Measurements from ENCODE around the gene ARL4D. TPM values are rescaled to one million over a fixed set of nuclear protein-coding genes. Genes with fewer than 3 reads are reported as not detected.
A peak's percentile ranks its signal among the peaks of the same experiment; 100 is the strongest.
"Not testable (repeated sequence)": the region's sequence is repeated elsewhere in the genome, so short reads cannot be mapped to it uniquely, and the experiment has no call there.

The ARL4D gene
- total and polyA plus RNA-seq, 2 of the 8 experiments (the other 6 are each of a cell fraction or from before 2014, with no cell fraction given): 8.4 to 9.2 TPM

- not testable (repeated sequence) for FAIRE-seq; H2AK5ac ChIP-seq (ENCODE audit: low read depth, low read length); DNase-seq (ENCODE audit: low read depth in 1 of 2, low spot score in 2 of 2); H4K20me1 ChIP-seq (replicated peaks in 1 of 2; ENCODE audit: control insufficient read depth in 1 of 2, insufficient read depth in 2 of 2, low read length in 2 of 2); H3K4me3 ChIP-seq (ENCODE audit: extremely low read depth in 1 of 4, insufficient read depth in 2 of 4, low read depth in 3 of 4, low read length in 4 of 4); H3K23ac ChIP-seq (ENCODE audit: insufficient read length); H3K14ac ChIP-seq (ENCODE audit: insufficient read length); H3K79me2 ChIP-seq (ENCODE audit: control insufficient read depth in 1 of 2, insufficient read depth in 2 of 2, low read length in 2 of 2); H3K27ac ChIP-seq (ENCODE audit: low read depth, low read length); H3K4ac ChIP-seq (replicated peaks; ENCODE audit: insufficient read length, low read depth, low read length); H4K5ac ChIP-seq (ENCODE audit: insufficient read length, low read depth, low read length); H3K9ac ChIP-seq (replicated peaks in 1 of 4; ENCODE audit: extremely low read depth in 1 of 4, low read depth in 3 of 4, low read length in 3 of 4); H3K9me3 ChIP-seq (ENCODE audit: insufficient read depth in 2 of 2, low read depth in 1 of 2, low read length in 1 of 2); H3K23me2 ChIP-seq (ENCODE audit: low read depth, low read length); H3K79me1 ChIP-seq (ENCODE audit: low read depth, low read length); H2BK12ac ChIP-seq (ENCODE audit: low read depth, low read length); H3K36me3 ChIP-seq (ENCODE audit: control insufficient read depth in 2 of 4, insufficient read depth in 4 of 4, low read length in 3 of 4); H3K27me3 ChIP-seq (replicated peaks in 1 of 4; ENCODE audit: control insufficient read depth in 3 of 4, extremely low read depth in 1 of 4, insufficient read depth in 3 of 4, low read length in 3 of 4); H2BK20ac ChIP-seq (ENCODE audit: low read length); H3K4me1 ChIP-seq (replicated peaks in 1 of 4; ENCODE audit: control insufficient read depth in 3 of 4, insufficient read depth in 4 of 4, low read length in 3 of 4); H2BK5ac ChIP-seq (ENCODE audit: low read depth, low read length); H3K18ac ChIP-seq (ENCODE audit: extremely low read depth, low read length); H3K4me2 ChIP-seq (ENCODE audit: insufficient read depth in 1 of 2, low read depth in 2 of 2, low read length in 2 of 2); H2BK120ac ChIP-seq (replicated peaks; ENCODE audit: low read depth, low read length); H3K56ac ChIP-seq (replicated peaks; ENCODE audit: insufficient read length, low read depth, low read length)
- H4K91ac ChIP-seq (replicated peaks; ENCODE audit: insufficient read length, low read length): peak overlapping the region; percentile 54
- peak overlapping the region; percentile 88 for H2BK15ac ChIP-seq (ENCODE audit: low read length)
- H4K8ac ChIP-seq (ENCODE audit: extremely low read depth, insufficient read depth, low read length): peak overlapping the region; percentile 65; the same call in 1 of the 2 replicates
- ChIA-PET CTCF (ENCODE audit: partially characterized antibody) (interaction anchor here (0.5 to 4.7 kb wide), 7 partner anchors 9 to 85 kb away, joined by 3 to 28 read pairs (median 4); partner anchors contain the start of gene DHX8), POLR2A (ENCODE audit: partially characterized antibody) (interaction anchor here (0.8 to 4.0 kb wide), 4 partner anchors 20 to 110 kb away, joined by 3 to 22 read pairs (median 4); partner anchors contain the start of gene ARL4D)
- H2AFZ ChIP-seq (ENCODE audit: low read length): peak overlapping the region; percentile 64
- 94% methylated on average over 17 of the region's 17 CpGs; no CpG with 5 or more reads in 1 of the 2 experiments for WGBS, 2 experiments (ENCODE audit: extremely low coverage in 1 of 2, insufficient coverage in 1 of 2, insufficient read length in 1 of 2, insufficient replicate concordance in 2 of 2, low coverage in 1 of 2, low lambda C conversion rate in 2 of 2, missing lambda C conversion rate in 1 of 2)
Measured at GRCh38 chr17:43419375-43419882, 20.6 kb downstream of the ARL4D start.
